SU-DHL-6 (cell line): ENCODE measurements around the gene SIGLEC8.

Experiments used
- H2AFZ ChIP-seq: fragments of 200-600 bp; sonication (generic); 2 replicates; pipeline ENCODE4 v1.6.1; 2014; ENCODE audit warnings: low read depth, mild to moderate bottlenecking, moderate library complexity, mixed read lengths, antibody characterized with exemption, low read length; ENCODE audit not compliant: severe bottlenecking
- H3F3A ChIP-seq: fragments of 200-600 bp; shearing (Covaris generic); 2 replicates; pipeline ENCODE4 v1.6.0; 2016; ENCODE audit warnings: antibody characterized with exemption, mild to moderate bottlenecking; ENCODE audit not compliant: insufficient read depth
- H3K27ac ChIP-seq: fragments of 200-600 bp; sonication (generic); 2 replicates; pipeline ENCODE4 v1.5.1; 2016; ENCODE audit warnings: low read depth, mild to moderate bottlenecking, low read length, moderate library complexity, mixed read lengths
- H3K27me3 ChIP-seq: fragments of 200-600 bp; sonication (generic), shearing (Covaris generic); 2 replicates; pipeline ENCODE4 v1.6.0; 2014; ENCODE audit warnings: mild to moderate bottlenecking, low read length
- H3K36me3 ChIP-seq: fragments of 200-600 bp; sonication (generic); 2 replicates; pipeline ENCODE4 v1.6.1; 2014; ENCODE audit warnings: mild to moderate bottlenecking, low read length, mixed read lengths
- H3K4me2 ChIP-seq: fragments of 300-600, 200-600 bp; shearing (Covaris generic), sonication (generic); 2 replicates; pipeline ENCODE4 v1.6.0; 2014; ENCODE audit warnings: low read length, low read depth, mild to moderate bottlenecking; ENCODE audit not compliant: poor library complexity, severe bottlenecking
- H3K4me3 ChIP-seq: fragments of 200-600 bp; sonication (generic); 2 replicates; pipeline ENCODE4 v1.5.1; 2014; ENCODE audit warnings: antibody characterized with exemption, low read length, mild to moderate bottlenecking, mixed read lengths; ENCODE audit not compliant: insufficient read depth, poor library complexity, severe bottlenecking
- H3K79me2 ChIP-seq: fragments of 200-600 bp; sonication (generic); 2 replicates; pipeline ENCODE4 v1.6.1; 2014; ENCODE audit warnings: mild to moderate bottlenecking, low read length, moderate library complexity; ENCODE audit not compliant: insufficient read depth
- H3K9ac ChIP-seq: fragments of 200-600 bp; sonication (generic); 2 replicates; pipeline ENCODE4 v1.7.0; 2014; ENCODE audit warnings: mild to moderate bottlenecking, low read length
- H3K9me2 ChIP-seq: fragments of 200-600 bp; sonication (generic); replicated peaks from 2 replicates; pipeline ENCODE4 v1.6.1; 2014; ENCODE audit warnings: low read length; ENCODE audit not compliant: insufficient read depth
- H3K9me3 ChIP-seq: fragments of 200-600 bp; sonication (generic); 2 replicates; pipeline ENCODE4 v1.6.1; 2014; ENCODE audit warnings: low read length, mixed read lengths; ENCODE audit not compliant: insufficient read depth
- H4K20me1 ChIP-seq: fragments of 200-600 bp; sonication (generic); 2 replicates; pipeline ENCODE4 v1.6.1; 2014; ENCODE audit warnings: low read depth, mild to moderate bottlenecking, antibody characterized with exemption, low read length, moderate library complexity, mixed read lengths
- CTCF ChIP-seq: fragments of 200-600 bp; sonication (generic); IDR thresholded peaks from one replicate; pipeline ENCODE4 v1.5.1; 2017; ENCODE audit warnings: antibody characterized with exemption, mild to moderate bottlenecking, low read length, moderate library complexity; ENCODE audit not compliant: insufficient read depth, poor library complexity, severe bottlenecking
- EZH2phosphoT487 ChIP-seq: fragments of 200-600 bp; sonication (generic), shearing (Covaris generic); conservative IDR thresholded peaks from 2 replicates; pipeline ENCODE4 v1.6.1; 2018; ENCODE audit warnings: mild to moderate bottlenecking, antibody characterized with exemption, low read length, moderate library complexity, mixed read lengths

SIGLEC8 gene

GRCh38 chr19:51458051-51458645, at the start of gene SIGLEC8:
Gene SIGLEC8, minus strand, starts transcription at chr19:51458454. Its CDS starts 67 bp downstream, at chr19:51458387.
- Histone ChIP-seq H3K9me2 (no peaks in the 10 kb centered on the region), H3K4me3 (no peak within 1 kb of the TSS), H3K36me3 (no peaks in the 10 kb centered on the region), H3K9me3 (no peaks in the 10 kb centered on the region), H3K27me3 (no peaks in the 10 kb centered on the region), H3K9ac (no peak within 1 kb of the TSS), H3F3A (no peaks in the 10 kb centered on the region), H2AFZ (no peak within 1 kb of the TSS), H3K27ac (no peak within 1 kb of the TSS), H3K4me2 (no peak within 1 kb of the TSS), H3K79me2 (no peaks in the 10 kb centered on the region), H4K20me1 (no peaks in the 10 kb centered on the region)
- TF ChIP-seq EZH2phosphoT487 (no peak), CTCF (no peak)

- H3K79me2 ChIP-seq, result no peaks in the 10 kb centered on the region
- no peaks in the 10 kb centered on the region for H3K36me3 ChIP-seq
- TF ChIP-seq EZH2phosphoT487 (no peak), CTCF (no peak)
- H3K4me3 ChIP-seq, result no peak overlapping the region
- no peaks in the 10 kb centered on the region for H3K9me3 ChIP-seq
- H3K9me2 ChIP-seq, result no peaks in the 10 kb centered on the region
- H3K9ac ChIP-seq, result no peak overlapping the region
- no peak overlapping the region for H3K4me2 ChIP-seq
- H4K20me1 ChIP-seq, result no peaks in the 10 kb centered on the region
- H2AFZ ChIP-seq, result no peak overlapping the region
- H3K27ac ChIP-seq, result no peak overlapping the region
- no peaks in the 10 kb centered on the region for H3K27me3 ChIP-seq
- no peaks in the 10 kb centered on the region for H3F3A ChIP-seq
These were observed 49.4 kb upstream of the SIGLEC8 start for GRCh38 chr19:51507640-51508058.

GRCh38 chr19:51507192-51507591, 48.9 kb upstream of the SIGLEC8 start:
- H3K79me2 ChIP-seq, result no peaks in the 10 kb centered on the region
- H3K9me2 ChIP-seq, result no peaks in the 10 kb centered on the region
- H3K36me3 ChIP-seq, result no peaks in the 10 kb centered on the region
- no peak overlapping the region for H3K4me2 ChIP-seq
- H3F3A ChIP-seq, result no peaks in the 10 kb centered on the region
- H4K20me1 ChIP-seq, result no peaks in the 10 kb centered on the region
- no peaks in the 10 kb centered on the region for H3K9me3 ChIP-seq
- no peaks in the 10 kb centered on the region for H3K27me3 ChIP-seq
- H3K27ac ChIP-seq, result no peak overlapping the region
- no peak overlapping the region for H2AFZ ChIP-seq
- H3K4me3 ChIP-seq, result no peak overlapping the region
- no peak for TF ChIP-seq EZH2phosphoT487
- TF ChIP-seq CTCF, result no peak
- no peak overlapping the region for H3K9ac ChIP-seq
